Smooth muscle cell (in vitro differentiated cells): ENCODE measurements around the gene ARMC2. TPM values are rescaled to one million over a fixed set of nuclear protein-coding genes. Genes with fewer than 3 reads are reported as not detected.

Experiments
- DNase-seq: peaks from one replicate; lab custom pipeline; 2025; ENCODE audit not compliant: unreplicated experiment; lab: John Stamatoyannopoulos, UW
- H2AFZ ChIP-seq: fragments of 200-600 bp; sonication (generic); 2 replicates; pipeline ENCODE4 v1.6.0; 2016; ENCODE audit warnings: antibody characterized with exemption, low read depth, mild to moderate bottlenecking
- H3F3A ChIP-seq: fragments of 200-600 bp; sonication (generic); 2 replicates; pipeline ENCODE4 v1.6.0; 2017; ENCODE audit warnings: antibody characterized with exemption, low read depth
- H3K27ac ChIP-seq: fragments of 200-600 bp; sonication (generic); 2 replicates; pipeline ENCODE4 v1.5.1; 2016; ENCODE audit warnings: low read depth, mild to moderate bottlenecking
- H3K27me3 ChIP-seq: fragments of 200-600 bp; sonication (generic); 2 replicates; pipeline ENCODE4 v1.6.1; 2016; ENCODE audit warnings: low read depth, mild to moderate bottlenecking
- H3K36me3 ChIP-seq: fragments of 200-600 bp; sonication (generic); 2 replicates; pipeline ENCODE4 v1.5.1; 2016; ENCODE audit warnings: low read depth
- H3K4me1 ChIP-seq: fragments of 200-600 bp; sonication (generic); 2 replicates; pipeline ENCODE4 v1.5.1; 2016; ENCODE audit warnings: low read depth
- H3K4me2 ChIP-seq: fragments of 200-600 bp; sonication (generic); 2 replicates; pipeline ENCODE4 v1.6.0; 2016; ENCODE audit warnings: mild to moderate bottlenecking
- H3K4me3 ChIP-seq: fragments of 200-600 bp; sonication (generic); 2 replicates; pipeline ENCODE4 v1.5.1; 2016; ENCODE audit warnings: mild to moderate bottlenecking
- H3K79me2 ChIP-seq: fragments of 200-600 bp; sonication (generic); 2 replicates; pipeline ENCODE4 v1.6.0; 2016; ENCODE audit warnings: low read depth, mild to moderate bottlenecking
- H3K9ac ChIP-seq: fragments of 200-600 bp; sonication (generic); 2 replicates; pipeline ENCODE4 v1.6.0; 2016; ENCODE audit warnings: low read depth
- H3K9me3 ChIP-seq: fragments of 200-600 bp; sonication (generic); replicated peaks from 2 replicates; pipeline ENCODE4 v1.5.1; 2016; ENCODE audit warnings: low read depth
- H4K20me1 ChIP-seq: fragments of 200-600 bp; sonication (generic); 2 replicates; pipeline ENCODE4 v1.6.0; 2016; ENCODE audit warnings: low read depth
- CTCF ChIP-seq: fragments of 200-600 bp; sonication (generic); IDR thresholded peaks from 2 replicates; pipeline ENCODE4 v1.5.1; 2017; ENCODE audit warnings: borderline replicate concordance, mild to moderate bottlenecking, antibody characterized with exemption; ENCODE audit not compliant: insufficient read depth, poor library complexity, severe bottlenecking
- WGBS: methylation state at CpG from one replicate; pipeline ENCODE4 v1.1.7; 2016; ENCODE audit warnings: low lambda C conversion rate; 5-methylcytosine and 5-hydroxymethylcytosine counted together
- polyA plus RNA-seq: library from polyadenylated mRNA; unstranded; fragments of >200 nt; fragmentation: Nextera tagmentation; extraction: Ambion mirVana; gene quantifications from 2 replicates; pipeline ENCODE4 v1.2.1, GENCODE V29; 2016
- total RNA-seq: library from RNA; depleted of rRNA; stranded (reverse); fragments of >200 nt; gene quantifications from 2 replicates; pipeline ENCODE4 v1.2.3, GENCODE V29; 2014

The ARMC2 gene
- total RNA-seq (2.0 and 4.6 TPM in 2 replicates), polyA plus RNA-seq (2.5 and 2.6 TPM in 2 replicates)

GRCh38 chr6:108848116-108848868 is at the start of gene ARMC2:
TSS of gene ARMC2 (plus strand) at chr6:108848422. CDS start at chr6:108854268, 5,846 bp downstream.
- peak within 1 kb of the TSS; percentile 91 for H2AFZ ChIP-seq

GRCh38 chr6:108798670-108799353 is 49.4 kb upstream of the ARMC2 start:
- H3K36me3 ChIP-seq: no peaks in the 10 kb centered on the region
- H3K27me3 ChIP-seq: no peaks in the 10 kb centered on the region
- H3K4me2 ChIP-seq: peak overlapping the region; percentile 76
- peaks cover 6% of the 10 kb centered on the region for H3F3A ChIP-seq
- DNase-seq: no peak
- H2AFZ ChIP-seq: peak overlapping the region; percentile 36
- no peaks in the 10 kb centered on the region for H3K9me3 ChIP-seq
- peaks cover 18% of the 10 kb centered on the region for H3K4me1 ChIP-seq
- WGBS: 62% methylated on average over 18 of the region's 18 CpGs
- H3K4me3 ChIP-seq: peak overlapping the region; percentile 7
- no peaks in the 10 kb centered on the region for H4K20me1 ChIP-seq
- no peaks in the 10 kb centered on the region for H3K79me2 ChIP-seq
- TF ChIP-seq CTCF: no peak
- H3K27ac ChIP-seq: no peak overlapping the region
- H3K9ac ChIP-seq: no peak overlapping the region

More at GRCh38 chr6:108848116-108848868, at the start of gene ARMC2:
- peaks cover 12% of the 10 kb centered on the region for H3K79me2 ChIP-seq
- no peaks in the 10 kb centered on the region for H3F3A ChIP-seq
- H3K27ac ChIP-seq: peak within 1 kb of the TSS; percentile 76
- H3K9me3 ChIP-seq: no peaks in the 10 kb centered on the region
- H3K9ac ChIP-seq: peak within 1 kb of the TSS; percentile 85
- DNase-seq: peak; percentile 93
- H4K20me1 ChIP-seq: no peaks in the 10 kb centered on the region
- peaks cover 11% of the 10 kb centered on the region for H3K4me1 ChIP-seq
- 2% methylated on average over 51 of the region's 61 CpGs for WGBS
- peak within 1 kb of the TSS; percentile 91 for H3K4me2 ChIP-seq
- H3K36me3 ChIP-seq: no peaks in the 10 kb centered on the region
- no peak for TF ChIP-seq CTCF
- no peaks in the 10 kb centered on the region for H3K27me3 ChIP-seq
- peak within 1 kb of the TSS; percentile 83 for H3K4me3 ChIP-seq

GRCh38 chr6:108799354-108799717 is 48.9 kb upstream of the ARMC2 start:
- DNase-seq: no peak
- Histone ChIP-seq H3K9me3 (no peaks in the 10 kb centered on the region), H3K27ac (no peak overlapping the region), H3K9ac (no peak overlapping the region), H2AFZ (no peak overlapping the region), H3K79me2 (no peaks in the 10 kb centered on the region), H3K4me3 (no peak overlapping the region), H3F3A (peaks cover 6% of the 10 kb centered on the region), H4K20me1 (no peaks in the 10 kb centered on the region), H3K4me2 (no peak overlapping the region), H3K4me1 (peaks cover 18% of the 10 kb centered on the region), H3K27me3 (no peaks in the 10 kb centered on the region), H3K36me3 (no peaks in the 10 kb centered on the region)
- WGBS: 94% methylated on average over 9 of the region's 9 CpGs
- no peak for TF ChIP-seq CTCF
